SK-N-SH (cell line): ENCODE measurements around the gene INPP5A.

ENCODE experiments used
- JUND ChIP-seq: IDR thresholded peaks from 2 replicates; pipeline ENCODE4 v1.4.0; 2012
- RCOR1 ChIP-seq: fragments of 150-350 bp; IDR thresholded peaks from 2 replicates; pipeline ENCODE4 v1.6.1; 2017; ENCODE audit warnings: antibody characterized with exemption, low read length
- RFX5 ChIP-seq: IDR thresholded peaks from 2 replicates; pipeline ENCODE4 v1.6.1; 2012; ENCODE audit warnings: mild to moderate bottlenecking, improper control_type of control experiment, low read length
- SMC3 ChIP-seq: IDR thresholded peaks from 2 replicates; pipeline ENCODE4 v1.6.1; 2012; ENCODE audit warnings: low read depth, low read length, improper control_type of control experiment
- YY1 ChIP-seq: IDR thresholded peaks from 2 replicates; pipeline ENCODE4 v1.4.0; 2012; ENCODE audit warnings: low read depth, mild to moderate bottlenecking
- TF ChIP-seq, protein P1 (sequence below): IDR thresholded peaks from 2 replicates; pipeline ENCODE4 v1.6.1; 2012; ENCODE audit warnings: mild to moderate bottlenecking, low read depth, low read length, moderate library complexity
- TF ChIP-seq, protein P2 (sequence below): fragments of 150-350 bp; IDR thresholded peaks from 2 replicates; pipeline ENCODE4 v1.6.1; 2017; ENCODE audit warnings: antibody characterized with exemption, low read length, low read depth, borderline replicate concordance
- TF ChIP-seq, protein P3 (sequence below): fragments of 200-600 bp; sonication (generic); IDR thresholded peaks from 2 replicates; pipeline ENCODE4 v1.6.1; 2017; ENCODE audit warnings: antibody characterized with exemption, mild to moderate bottlenecking, moderate library complexity

DNA sequence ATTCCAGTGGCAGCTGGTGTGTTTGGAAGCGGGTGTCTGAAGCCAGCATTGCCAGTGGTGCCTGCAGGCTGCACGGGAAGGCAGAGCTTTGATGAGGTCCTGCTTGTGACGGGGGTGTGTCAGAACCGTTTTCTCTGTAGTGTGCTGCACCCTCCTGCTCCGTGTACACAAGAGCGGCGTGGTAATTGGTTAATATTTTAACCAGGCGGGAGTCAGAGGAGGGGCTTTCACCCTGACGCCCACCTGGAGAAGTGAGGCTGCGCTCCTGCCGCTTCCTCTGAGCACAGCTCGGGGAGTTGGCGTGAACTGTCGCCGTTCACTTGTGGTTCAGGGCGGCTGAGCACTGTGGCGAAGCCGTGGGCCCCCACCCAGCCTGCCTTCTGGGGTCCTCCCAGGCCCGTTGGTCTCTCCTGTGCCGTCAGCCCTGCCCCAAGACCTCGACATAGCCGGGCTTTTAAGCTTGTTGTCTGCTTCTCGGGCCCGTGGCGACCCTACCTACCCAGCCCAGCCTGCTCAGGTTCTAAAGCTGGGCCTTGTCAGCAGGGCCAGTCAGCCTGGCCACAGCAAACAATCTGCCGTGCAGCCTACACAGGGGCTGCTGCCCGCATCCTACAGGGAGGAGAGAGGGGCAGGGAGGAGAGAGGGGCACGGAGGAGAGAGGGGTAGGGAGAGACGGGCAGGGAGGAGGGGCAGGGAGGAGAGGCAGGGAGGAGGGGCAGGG, 236.8 kb downstream of the INPP5A start:
- no peak for TF ChIP-seq RFX5
- no peak for TF ChIP-seq RCOR1
- TF ChIP-seq, protein P1, sequence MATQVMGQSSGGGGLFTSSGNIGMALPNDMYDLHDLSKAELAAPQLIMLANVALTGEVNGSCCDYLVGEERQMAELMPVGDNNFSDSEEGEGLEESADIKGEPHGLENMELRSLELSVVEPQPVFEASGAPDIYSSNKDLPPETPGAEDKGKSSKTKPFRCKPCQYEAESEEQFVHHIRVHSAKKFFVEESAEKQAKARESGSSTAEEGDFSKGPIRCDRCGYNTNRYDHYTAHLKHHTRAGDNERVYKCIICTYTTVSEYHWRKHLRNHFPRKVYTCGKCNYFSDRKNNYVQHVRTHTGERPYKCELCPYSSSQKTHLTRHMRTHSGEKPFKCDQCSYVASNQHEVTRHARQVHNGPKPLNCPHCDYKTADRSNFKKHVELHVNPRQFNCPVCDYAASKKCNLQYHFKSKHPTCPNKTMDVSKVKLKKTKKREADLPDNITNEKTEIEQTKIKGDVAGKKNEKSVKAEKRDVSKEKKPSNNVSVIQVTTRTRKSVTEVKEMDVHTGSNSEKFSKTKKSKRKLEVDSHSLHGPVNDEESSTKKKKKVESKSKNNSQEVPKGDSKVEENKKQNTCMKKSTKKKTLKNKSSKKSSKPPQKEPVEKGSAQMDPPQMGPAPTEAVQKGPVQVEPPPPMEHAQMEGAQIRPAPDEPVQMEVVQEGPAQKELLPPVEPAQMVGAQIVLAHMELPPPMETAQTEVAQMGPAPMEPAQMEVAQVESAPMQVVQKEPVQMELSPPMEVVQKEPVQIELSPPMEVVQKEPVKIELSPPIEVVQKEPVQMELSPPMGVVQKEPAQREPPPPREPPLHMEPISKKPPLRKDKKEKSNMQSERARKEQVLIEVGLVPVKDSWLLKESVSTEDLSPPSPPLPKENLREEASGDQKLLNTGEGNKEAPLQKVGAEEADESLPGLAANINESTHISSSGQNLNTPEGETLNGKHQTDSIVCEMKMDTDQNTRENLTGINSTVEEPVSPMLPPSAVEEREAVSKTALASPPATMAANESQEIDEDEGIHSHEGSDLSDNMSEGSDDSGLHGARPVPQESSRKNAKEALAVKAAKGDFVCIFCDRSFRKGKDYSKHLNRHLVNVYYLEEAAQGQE, result no peak
- TF ChIP-seq SMC3, result no peak
- no peak for TF ChIP-seq JUND
- no peak for TF ChIP-seq YY1
- TF ChIP-seq, protein P2, sequence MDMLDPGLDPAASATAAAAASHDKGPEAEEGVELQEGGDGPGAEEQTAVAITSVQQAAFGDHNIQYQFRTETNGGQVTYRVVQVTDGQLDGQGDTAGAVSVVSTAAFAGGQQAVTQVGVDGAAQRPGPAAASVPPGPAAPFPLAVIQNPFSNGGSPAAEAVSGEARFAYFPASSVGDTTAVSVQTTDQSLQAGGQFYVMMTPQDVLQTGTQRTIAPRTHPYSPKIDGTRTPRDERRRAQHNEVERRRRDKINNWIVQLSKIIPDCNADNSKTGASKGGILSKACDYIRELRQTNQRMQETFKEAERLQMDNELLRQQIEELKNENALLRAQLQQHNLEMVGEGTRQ, result no peak
- TF ChIP-seq, protein P3, sequence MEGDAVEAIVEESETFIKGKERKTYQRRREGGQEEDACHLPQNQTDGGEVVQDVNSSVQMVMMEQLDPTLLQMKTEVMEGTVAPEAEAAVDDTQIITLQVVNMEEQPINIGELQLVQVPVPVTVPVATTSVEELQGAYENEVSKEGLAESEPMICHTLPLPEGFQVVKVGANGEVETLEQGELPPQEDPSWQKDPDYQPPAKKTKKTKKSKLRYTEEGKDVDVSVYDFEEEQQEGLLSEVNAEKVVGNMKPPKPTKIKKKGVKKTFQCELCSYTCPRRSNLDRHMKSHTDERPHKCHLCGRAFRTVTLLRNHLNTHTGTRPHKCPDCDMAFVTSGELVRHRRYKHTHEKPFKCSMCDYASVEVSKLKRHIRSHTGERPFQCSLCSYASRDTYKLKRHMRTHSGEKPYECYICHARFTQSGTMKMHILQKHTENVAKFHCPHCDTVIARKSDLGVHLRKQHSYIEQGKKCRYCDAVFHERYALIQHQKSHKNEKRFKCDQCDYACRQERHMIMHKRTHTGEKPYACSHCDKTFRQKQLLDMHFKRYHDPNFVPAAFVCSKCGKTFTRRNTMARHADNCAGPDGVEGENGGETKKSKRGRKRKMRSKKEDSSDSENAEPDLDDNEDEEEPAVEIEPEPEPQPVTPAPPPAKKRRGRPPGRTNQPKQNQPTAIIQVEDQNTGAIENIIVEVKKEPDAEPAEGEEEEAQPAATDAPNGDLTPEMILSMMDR, result no peak
